ENCODE measurements around the gene PCCB.

- TF ChIP-seq, protein P1, sequence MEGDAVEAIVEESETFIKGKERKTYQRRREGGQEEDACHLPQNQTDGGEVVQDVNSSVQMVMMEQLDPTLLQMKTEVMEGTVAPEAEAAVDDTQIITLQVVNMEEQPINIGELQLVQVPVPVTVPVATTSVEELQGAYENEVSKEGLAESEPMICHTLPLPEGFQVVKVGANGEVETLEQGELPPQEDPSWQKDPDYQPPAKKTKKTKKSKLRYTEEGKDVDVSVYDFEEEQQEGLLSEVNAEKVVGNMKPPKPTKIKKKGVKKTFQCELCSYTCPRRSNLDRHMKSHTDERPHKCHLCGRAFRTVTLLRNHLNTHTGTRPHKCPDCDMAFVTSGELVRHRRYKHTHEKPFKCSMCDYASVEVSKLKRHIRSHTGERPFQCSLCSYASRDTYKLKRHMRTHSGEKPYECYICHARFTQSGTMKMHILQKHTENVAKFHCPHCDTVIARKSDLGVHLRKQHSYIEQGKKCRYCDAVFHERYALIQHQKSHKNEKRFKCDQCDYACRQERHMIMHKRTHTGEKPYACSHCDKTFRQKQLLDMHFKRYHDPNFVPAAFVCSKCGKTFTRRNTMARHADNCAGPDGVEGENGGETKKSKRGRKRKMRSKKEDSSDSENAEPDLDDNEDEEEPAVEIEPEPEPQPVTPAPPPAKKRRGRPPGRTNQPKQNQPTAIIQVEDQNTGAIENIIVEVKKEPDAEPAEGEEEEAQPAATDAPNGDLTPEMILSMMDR (IDR thresholded peaks at IDR 0.05) = peak in 1 of 6 experiments; percentile 11
- no peak for TF ChIP-seq POLR2A (IDR thresholded peaks at IDR 0.05)
Observed at GRCh38 chr3:136250903-136251460, 842 bp downstream of the PCCB start.
